ENCODE data around the gene NCBP2. TPM values are rescaled to one million over a fixed set of nuclear protein-coding genes. Genes with fewer than 3 reads are reported as not detected.

The NCBP2 gene
- total and polyA plus RNA-seq, 2 donors = 38.8 to 65.7 TPM

GRCh38 chr3:196941729-196942225 lies 551 bp downstream of the NCBP2 start:
- peak overlapping the region; percentile 92 for H3K27ac ChIP-seq (ENCODE audit: low read depth)
- H3K36me3 ChIP-seq (ENCODE audit: insufficient read depth) = no peaks in the 10 kb centered on the region
- WGBS = under 1% methylated on average over 31 of the region's 31 CpGs
- DNase-seq (ENCODE audit: extremely low spot score) = no peak
- H3K4me3 ChIP-seq (ENCODE audit: low read depth, low read length) = peak overlapping the region; percentile 97
- H3K4me1 ChIP-seq (ENCODE audit: insufficient read depth) = no peaks in the 10 kb centered on the region

- H3K27ac ChIP-seq (ENCODE audit: low read depth) = no peak overlapping the region
- no peaks in the 10 kb centered on the region for H3K4me1 ChIP-seq (ENCODE audit: insufficient read depth)
- WGBS = 85% methylated on average over 5 of the region's 5 CpGs
- no peaks in the 10 kb centered on the region for H3K36me3 ChIP-seq (ENCODE audit: insufficient read depth)
- H3K4me3 ChIP-seq (ENCODE audit: low read depth, low read length) = no peak overlapping the region
- DNase-seq (ENCODE audit: extremely low spot score) = no peak
Observed at GRCh38 chr3:196938576-196938975, 3.8 kb downstream of the NCBP2 start.

GRCh38 chr3:196938124-196938523 lies 4.2 kb downstream of the NCBP2 start:
- 85% methylated on average over 2 of the region's 2 CpGs for WGBS
- Histone ChIP-seq H3K4me1 (ENCODE audit: insufficient read depth) (no peaks in the 10 kb centered on the region), H3K27ac (ENCODE audit: low read depth) (no peak overlapping the region), H3K4me3 (ENCODE audit: low read depth, low read length) (no peak overlapping the region), H3K36me3 (ENCODE audit: insufficient read depth) (no peaks in the 10 kb centered on the region)
- DNase-seq (ENCODE audit: extremely low spot score) = no peak

- H3K27ac ChIP-seq (ENCODE audit: low read depth) = no peak overlapping the region
- no peak for DNase-seq (ENCODE audit: extremely low spot score)
- no peaks in the 10 kb centered on the region for H3K4me1 ChIP-seq (ENCODE audit: insufficient read depth)
- H3K36me3 ChIP-seq (ENCODE audit: insufficient read depth) = no peaks in the 10 kb centered on the region
- 92% methylated on average over 3 of the region's 3 CpGs for WGBS
- no peak overlapping the region for H3K4me3 ChIP-seq (ENCODE audit: low read depth, low read length)
Observed at GRCh38 chr3:196936288-196936687, 6.0 kb downstream of the NCBP2 start.

- no peak for DNase-seq (ENCODE audit: extremely low spot score)
- WGBS = 91% methylated on average over 3 of the region's 3 CpGs
- no peak overlapping the region for H3K27ac ChIP-seq (ENCODE audit: low read depth)
- H3K4me3 ChIP-seq (ENCODE audit: low read depth, low read length) = no peak overlapping the region
- H3K4me1 ChIP-seq (ENCODE audit: insufficient read depth) = no peaks in the 10 kb centered on the region
- H3K36me3 ChIP-seq (ENCODE audit: insufficient read depth) = no peaks in the 10 kb centered on the region
Observed at GRCh38 chr3:196932600-196932999, 9.7 kb downstream of the NCBP2 start.

GRCh38 chr3:196931828-196932587 lies 10.3 kb downstream of the NCBP2 start:
- Histone ChIP-seq H3K36me3 (ENCODE audit: insufficient read depth) (no peaks in the 10 kb centered on the region), H3K4me1 (ENCODE audit: insufficient read depth) (no peaks in the 10 kb centered on the region), H3K27ac (ENCODE audit: low read depth) (no peak overlapping the region), H3K4me3 (ENCODE audit: low read depth, low read length) (no peak overlapping the region)
- DNase-seq (ENCODE audit: extremely low spot score) = no peak
- 84% methylated on average over 12 of the region's 12 CpGs for whole genome bisulfite sequencing

- no peaks in the 10 kb centered on the region for H3K36me3 ChIP-seq (ENCODE audit: insufficient read depth)
Observed at GRCh38 chr3:196931157-196931556, 11.2 kb downstream of the NCBP2 start.

GRCh38 chr3:196927571-196928453 lies 14.5 kb downstream of the NCBP2 start:
- WGBS = 94% methylated on average over 7 of the region's 7 CpGs
- no peak for DNase-seq (ENCODE audit: extremely low spot score)
- Histone ChIP-seq H3K4me3 (ENCODE audit: low read depth, low read length) (no peak overlapping the region), H3K4me1 (ENCODE audit: insufficient read depth) (no peaks in the 10 kb centered on the region), H3K27ac (ENCODE audit: low read depth) (no peak overlapping the region), H3K36me3 (ENCODE audit: insufficient read depth) (no peaks in the 10 kb centered on the region)

More at GRCh38 chr3:196931157-196931556, 11.2 kb downstream of the NCBP2 start:
- Histone ChIP-seq H3K4me3 (ENCODE audit: low read depth, low read length) (no peak overlapping the region), H3K4me1 (ENCODE audit: insufficient read depth) (no peaks in the 10 kb centered on the region), H3K27ac (ENCODE audit: low read depth) (no peak overlapping the region)
- no peak for DNase-seq (ENCODE audit: extremely low spot score)
- 89% methylated on average over 4 of the region's 4 CpGs for WGBS

GRCh38 chr3:196920733-196921132 lies 21.6 kb downstream of the NCBP2 start:
- H3K36me3 ChIP-seq (ENCODE audit: insufficient read depth) = peaks cover 2% of the 10 kb centered on the region
- no peak overlapping the region for H3K4me3 ChIP-seq (ENCODE audit: low read depth, low read length)
- no peaks in the 10 kb centered on the region for H3K4me1 ChIP-seq (ENCODE audit: insufficient read depth)
- no peak overlapping the region for H3K27ac ChIP-seq (ENCODE audit: low read depth)
- no peak for DNase-seq (ENCODE audit: extremely low spot score)
- WGBS = 64% methylated on average over 2 of the region's 2 CpGs

- Histone ChIP-seq H3K36me3 (ENCODE audit: insufficient read depth) (peaks cover 6% of the 10 kb centered on the region), H3K4me1 (ENCODE audit: insufficient read depth) (no peaks in the 10 kb centered on the region), H3K27ac (ENCODE audit: low read depth) (no peak overlapping the region), H3K4me3 (ENCODE audit: low read depth, low read length) (no peak overlapping the region)
- DNase-seq (ENCODE audit: extremely low spot score) = no peak
- WGBS = 85% methylated on average over 2 of the region's 2 CpGs
Observed at GRCh38 chr3:196918968-196919367, 23.4 kb downstream of the NCBP2 start.

GRCh38 chr3:196916995-196917394 lies 25.3 kb downstream of the NCBP2 start:
- Histone ChIP-seq H3K27ac (ENCODE audit: low read depth) (no peak overlapping the region), H3K4me1 (ENCODE audit: insufficient read depth) (no peaks in the 10 kb centered on the region), H3K36me3 (ENCODE audit: insufficient read depth) (peaks cover 6% of the 10 kb centered on the region), H3K4me3 (ENCODE audit: low read depth, low read length) (no peak overlapping the region)
- no peak for DNase-seq (ENCODE audit: extremely low spot score)
- WGBS = 99% methylated on average over 3 of the region's 3 CpGs

- 100% methylated on average over 1 of the region's 1 CpG for WGBS
Observed at GRCh38 chr3:196916221-196916620, 26.1 kb downstream of the NCBP2 start.

GRCh38 chr3:196915375-196915774 lies 27.0 kb downstream of the NCBP2 start:
- DNase-seq (ENCODE audit: extremely low spot score) = no peak
- H3K27ac ChIP-seq (ENCODE audit: low read depth) = no peak overlapping the region
- WGBS = 98% methylated on average over 3 of the region's 3 CpGs
- no peaks in the 10 kb centered on the region for H3K4me1 ChIP-seq (ENCODE audit: insufficient read depth)
- H3K4me3 ChIP-seq (ENCODE audit: low read depth, low read length) = no peak overlapping the region
- H3K36me3 ChIP-seq (ENCODE audit: insufficient read depth) = peaks cover 6% of the 10 kb centered on the region

More at GRCh38 chr3:196916221-196916620, 26.1 kb downstream of the NCBP2 start:
- Histone ChIP-seq H3K36me3 (ENCODE audit: insufficient read depth) (peaks cover 6% of the 10 kb centered on the region), H3K4me3 (ENCODE audit: low read depth, low read length) (no peak overlapping the region), H3K27ac (ENCODE audit: low read depth) (no peak overlapping the region), H3K4me1 (ENCODE audit: insufficient read depth) (no peaks in the 10 kb centered on the region)
- DNase-seq (ENCODE audit: extremely low spot score) = no peak

GRCh38 chr3:196914866-196915265 lies 27.5 kb downstream of the NCBP2 start:
- 95% methylated on average over 4 of the region's 4 CpGs for WGBS
- H3K36me3 ChIP-seq (ENCODE audit: insufficient read depth) = peaks cover 6% of the 10 kb centered on the region
- no peak for DNase-seq (ENCODE audit: extremely low spot score)

More at GRCh38 chr3:196914866-196915265, 27.5 kb downstream of the NCBP2 start:
- Histone ChIP-seq H3K27ac (ENCODE audit: low read depth) (no peak overlapping the region), H3K4me1 (ENCODE audit: insufficient read depth) (no peaks in the 10 kb centered on the region), H3K4me3 (ENCODE audit: low read depth, low read length) (no peak overlapping the region)
